BLaER1 (cell line): Measurements from ENCODE around the gene SLX4IP.
A peak's percentile ranks its signal among the peaks of the same experiment; 100 is the strongest.

Source experiments
- H3K27ac ChIP-seq: shearing (Covaris generic); formaldehyde crosslinking; 2 replicates; pipeline ENCODE4 v1.8.1; 2022
- H3K27me3 ChIP-seq: shearing (Covaris generic); formaldehyde crosslinking; 2 replicates; pipeline ENCODE4 v1.8.1; 2022
- H3K36me3 ChIP-seq: shearing (Covaris generic); formaldehyde crosslinking; 2 replicates; pipeline ENCODE4 v1.8.1; 2022
- H3K4me1 ChIP-seq: shearing (Covaris generic); formaldehyde crosslinking; 2 replicates; pipeline ENCODE4 v1.8.1; 2022
- H3K4me2 ChIP-seq: shearing (Covaris generic); formaldehyde crosslinking; 2 replicates; pipeline ENCODE4 v1.8.1; 2022
- H3K4me3 ChIP-seq: shearing (Covaris generic); formaldehyde crosslinking; 2 replicates; pipeline ENCODE4 v1.8.1; 2022
- H3K9ac ChIP-seq: shearing (Covaris generic); formaldehyde crosslinking; 2 replicates; pipeline ENCODE4 v1.8.1; 2022
- H3K9me3 ChIP-seq: shearing (Covaris generic); formaldehyde crosslinking; 2 replicates; pipeline ENCODE4 v1.8.1; 2022
- H4K20me1 ChIP-seq: shearing (Covaris generic); formaldehyde crosslinking; 2 replicates; pipeline ENCODE4 v1.8.1; 2022
- Cebpa-rat ChIP-seq: shearing (Covaris generic); IDR thresholded peaks from 2 replicates; pipeline ENCODE4 v1.8.1; 2022

The SLX4IP gene

GRCh38 chr20:10438217-10438616 lies 3.1 kb downstream of the SLX4IP start:
- Histone ChIP-seq H3K4me1 (peaks cover 16% of the 10 kb centered on the region), H3K9me3 (no peaks in the 10 kb centered on the region), H3K27ac (no peak overlapping the region), H3K4me2 (no peak overlapping the region), H3K9ac (no peak overlapping the region), H3K36me3 (peaks cover 4% of the 10 kb centered on the region; the same call in 1 of the 2 replicates), H3K4me3 (no peak overlapping the region), H3K27me3 (no peaks in the 10 kb centered on the region), H4K20me1 (no peaks in the 10 kb centered on the region)
- TF ChIP-seq Cebpa-rat = no peak

DNA sequence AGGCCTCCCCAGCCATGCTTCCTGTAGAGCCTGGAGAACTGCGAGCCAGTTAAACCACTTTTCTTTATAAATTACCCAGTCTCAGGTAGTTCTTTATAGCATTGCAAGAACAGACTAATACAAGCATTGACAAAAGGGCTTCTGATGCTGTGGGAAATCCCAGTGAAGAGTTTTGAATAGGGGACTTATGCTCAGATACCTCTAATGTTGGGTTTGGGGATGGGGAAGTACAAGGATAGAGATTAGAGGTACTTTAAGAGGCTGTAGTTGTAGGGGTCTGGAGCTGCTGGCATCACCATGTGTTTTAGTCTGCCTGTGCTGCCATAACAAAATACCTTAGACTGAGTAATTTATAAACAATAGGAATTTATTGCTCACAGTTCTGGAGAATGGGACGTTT lies 8.8 kb downstream of the SLX4IP start:
- Histone ChIP-seq H3K4me2 (no peak overlapping the region), H3K27ac (no peak overlapping the region)
- no peak for TF ChIP-seq Cebpa-rat

DNA sequence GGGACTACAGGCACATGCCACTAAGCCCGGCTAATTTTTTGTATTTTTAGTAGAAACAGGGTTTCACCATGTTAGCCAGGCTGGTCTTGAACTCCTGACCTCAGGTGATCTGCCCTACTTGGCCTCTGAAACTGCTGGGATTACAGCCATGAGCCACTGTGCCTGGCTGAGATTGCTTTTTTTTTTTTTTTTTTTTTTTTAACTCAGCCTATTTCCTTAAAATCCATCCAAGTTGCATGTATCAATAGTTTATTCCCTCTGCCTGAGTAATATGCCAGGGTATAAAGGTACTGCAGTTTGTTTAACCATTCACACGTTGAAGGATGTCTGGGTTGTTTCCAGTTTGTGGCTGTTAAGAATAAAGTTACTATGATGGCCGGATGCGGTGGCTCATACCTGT lies 10.7 kb downstream of the SLX4IP start:
- H3K9ac ChIP-seq = no peak overlapping the region
- H3K27me3 ChIP-seq = no peaks in the 10 kb centered on the region
- H3K9me3 ChIP-seq = no peaks in the 10 kb centered on the region
- no peak for TF ChIP-seq Cebpa-rat
- H3K36me3 ChIP-seq = peaks cover 3% of the 10 kb centered on the region; the same call in 1 of the 2 replicates
- H4K20me1 ChIP-seq = no peaks in the 10 kb centered on the region
- no peak overlapping the region for H3K4me2 ChIP-seq
- H3K4me3 ChIP-seq = no peak overlapping the region
- H3K27ac ChIP-seq = no peak overlapping the region
- peaks cover 21% of the 10 kb centered on the region for H3K4me1 ChIP-seq

More for the DNA sequence above, 8.8 kb downstream of the SLX4IP start:
- Histone ChIP-seq H4K20me1 (no peaks in the 10 kb centered on the region), H3K4me3 (no peak overlapping the region), H3K27me3 (no peaks in the 10 kb centered on the region), H3K36me3 (no peaks in the 10 kb centered on the region; the same call in none of the 2 replicates), H3K4me1 (peaks cover 21% of the 10 kb centered on the region), H3K9ac (no peak overlapping the region), H3K9me3 (no peaks in the 10 kb centered on the region)

DNA sequence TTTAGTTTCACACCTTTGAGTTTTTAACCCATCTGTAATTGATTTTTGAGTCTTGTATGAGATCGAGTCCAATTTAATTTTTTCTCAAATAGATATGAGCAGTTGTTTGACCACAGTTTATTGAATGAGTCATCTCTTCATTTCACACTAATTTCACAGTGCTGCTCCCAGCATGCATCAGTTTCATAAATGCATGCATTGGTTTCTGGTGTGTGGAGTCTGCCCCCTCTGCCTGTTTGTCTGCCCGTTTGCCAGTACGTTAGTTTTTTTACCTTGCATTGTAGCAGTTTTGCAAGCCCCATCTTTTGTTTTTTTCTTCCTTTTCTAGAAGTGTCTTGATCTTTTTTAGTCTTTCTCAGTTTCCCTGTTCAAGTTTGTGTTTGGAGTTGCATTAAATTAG lies 11.9 kb downstream of the SLX4IP start:
- no peaks in the 10 kb centered on the region for H4K20me1 ChIP-seq
- peaks cover 3% of the 10 kb centered on the region; the same call in 1 of the 2 replicates for H3K36me3 ChIP-seq
- H3K4me2 ChIP-seq = peak overlapping the region; percentile 34
- H3K4me3 ChIP-seq = no peak overlapping the region
- H3K27me3 ChIP-seq = no peaks in the 10 kb centered on the region
- H3K27ac ChIP-seq = no peak overlapping the region
- no peak overlapping the region for H3K9ac ChIP-seq
- H3K4me1 ChIP-seq = peaks cover 21% of the 10 kb centered on the region
- H3K9me3 ChIP-seq = no peaks in the 10 kb centered on the region
- no peak for TF ChIP-seq Cebpa-rat

GRCh38 chr20:10448270-10449156 lies 13.4 kb downstream of the SLX4IP start:
- no peak overlapping the region for H3K4me2 ChIP-seq
- peaks cover 3% of the 10 kb centered on the region; the same call in 1 of the 2 replicates for H3K36me3 ChIP-seq
- no peaks in the 10 kb centered on the region for H4K20me1 ChIP-seq
- no peak overlapping the region for H3K27ac ChIP-seq
- no peaks in the 10 kb centered on the region for H3K27me3 ChIP-seq
- no peak overlapping the region for H3K9ac ChIP-seq
- H3K4me3 ChIP-seq = no peak overlapping the region
- peaks cover 27% of the 10 kb centered on the region for H3K4me1 ChIP-seq
- TF ChIP-seq Cebpa-rat = no peak
- H3K9me3 ChIP-seq = no peaks in the 10 kb centered on the region

DNA sequence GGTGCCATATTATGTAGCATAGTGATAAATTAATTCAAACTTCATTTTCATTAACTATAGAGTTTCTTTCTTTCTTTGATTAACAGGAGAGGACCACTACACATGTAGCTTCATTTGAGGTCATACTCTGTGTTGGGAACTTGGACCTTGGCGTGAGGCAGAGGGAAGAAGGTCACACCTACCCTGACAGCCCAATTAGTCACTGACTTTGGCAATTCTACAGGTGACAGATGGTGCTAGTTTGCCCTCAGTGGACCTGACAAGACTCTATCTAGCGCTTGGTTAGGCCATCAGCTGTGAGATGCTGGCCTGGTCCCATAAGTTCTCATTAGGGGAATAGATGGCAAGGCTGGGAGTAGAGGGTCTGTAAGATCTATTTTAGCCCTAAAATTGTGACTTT lies 14.2 kb downstream of the SLX4IP start:
- H3K27ac ChIP-seq = no peak overlapping the region

DNA sequence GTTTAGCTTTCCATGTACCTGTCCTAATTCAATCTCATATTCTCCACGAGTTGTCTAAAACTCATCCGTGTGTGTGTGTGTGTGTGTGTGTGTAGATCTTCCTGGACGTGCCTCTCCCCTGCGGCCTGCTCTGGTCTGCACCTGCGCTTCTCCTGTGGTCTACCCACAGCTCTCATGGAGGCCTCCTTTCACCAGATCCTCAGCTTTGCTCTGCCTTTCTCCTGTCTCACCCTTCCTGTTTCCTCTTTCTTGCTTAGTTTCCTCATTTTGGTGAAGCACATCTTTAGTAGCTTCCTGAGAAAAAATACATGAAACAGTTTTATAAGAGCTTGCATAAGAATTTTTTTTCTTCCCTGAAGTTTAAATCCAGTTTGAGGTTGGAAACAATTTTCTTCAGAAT lies 18.1 kb downstream of the SLX4IP start:
- H3K36me3 ChIP-seq = 0 out of 2 replicates have a peak, but pooled peaks cover 4% of the 10 kb centered on the region
- H3K4me2 ChIP-seq = peak overlapping the region; percentile 69
- H3K4me3 ChIP-seq = no peak overlapping the region

More for the DNA sequence above, 14.2 kb downstream of the SLX4IP start:
- no peaks in the 10 kb centered on the region for H3K9me3 ChIP-seq
- TF ChIP-seq Cebpa-rat = no peak
- no peaks in the 10 kb centered on the region for H4K20me1 ChIP-seq
- no peak overlapping the region for H3K9ac ChIP-seq
- H3K4me2 ChIP-seq = no peak overlapping the region
- H3K36me3 ChIP-seq = 0 out of 2 replicates have a peak, but pooled peaks cover 3% of the 10 kb centered on the region
- peaks cover 31% of the 10 kb centered on the region for H3K4me1 ChIP-seq
- no peak overlapping the region for H3K4me3 ChIP-seq
- H3K27me3 ChIP-seq = no peaks in the 10 kb centered on the region

GRCh38 chr20:10454151-10454750 lies 19.1 kb downstream of the SLX4IP start:
- TF ChIP-seq Cebpa-rat = no peak
- Histone ChIP-seq H3K27me3 (no peaks in the 10 kb centered on the region), H3K36me3 (peaks cover 9% of the 10 kb centered on the region; the same call in 1 of the 2 replicates), H3K9ac (peak overlapping the region; percentile 44), H4K20me1 (no peaks in the 10 kb centered on the region), H3K9me3 (peaks cover 9% of the 10 kb centered on the region; the same call in 1 of the 2 replicates), H3K4me3 (no peak overlapping the region), H3K4me2 (peak overlapping the region; percentile 69), H3K4me1 (peaks cover 27% of the 10 kb centered on the region), H3K27ac (peak overlapping the region; percentile 76)

More for the DNA sequence above, 18.1 kb downstream of the SLX4IP start:
- TF ChIP-seq Cebpa-rat = no peak
- H3K4me1 ChIP-seq = peaks cover 27% of the 10 kb centered on the region
- peak overlapping the region; percentile 76 for H3K27ac ChIP-seq
- no peaks in the 10 kb centered on the region for H3K27me3 ChIP-seq
- peak overlapping the region; percentile 44; the same call in 1 of the 2 replicates for H3K9ac ChIP-seq
- H3K9me3 ChIP-seq = peaks cover 9% of the 10 kb centered on the region; the same call in 1 of the 2 replicates
- H4K20me1 ChIP-seq = no peaks in the 10 kb centered on the region

DNA sequence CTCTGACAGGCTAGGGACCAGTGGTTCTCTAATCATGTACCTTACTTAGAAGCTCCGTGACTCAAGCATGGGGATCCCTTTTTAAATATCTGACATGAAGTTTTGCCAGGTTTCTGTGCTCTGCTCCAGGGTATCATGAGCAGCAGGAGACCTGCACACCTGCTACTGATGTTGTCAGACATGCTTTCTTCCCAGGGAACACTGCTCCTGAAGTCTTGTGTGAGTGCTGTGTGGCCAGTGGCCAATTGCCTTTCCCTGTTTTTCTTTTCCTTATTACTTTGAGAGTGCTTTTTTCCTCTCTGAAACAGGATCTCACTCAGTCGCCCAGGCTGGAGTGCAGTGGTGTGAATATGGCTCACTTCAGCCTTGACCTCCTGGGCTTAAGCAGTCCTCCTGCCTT lies 26.4 kb downstream of the SLX4IP start:
- H3K4me1 ChIP-seq = no peaks in the 10 kb centered on the region
- no peaks in the 10 kb centered on the region for H4K20me1 ChIP-seq
- H3K27me3 ChIP-seq = no peaks in the 10 kb centered on the region
- H3K4me2 ChIP-seq = no peak overlapping the region
- no peak overlapping the region for H3K4me3 ChIP-seq
- no peak for TF ChIP-seq Cebpa-rat
- H3K36me3 ChIP-seq = peaks cover 39% of the 10 kb centered on the region
- H3K27ac ChIP-seq = no peak overlapping the region
- H3K9me3 ChIP-seq = peaks cover 22% of the 10 kb centered on the region
- no peak overlapping the region for H3K9ac ChIP-seq

GRCh38 chr20:10462516-10462915 lies 27.4 kb downstream of the SLX4IP start:
- H3K4me1 ChIP-seq = no peaks in the 10 kb centered on the region

More at GRCh38 chr20:10462516-10462915, 27.4 kb downstream of the SLX4IP start:
- H3K27me3 ChIP-seq = no peaks in the 10 kb centered on the region
- no peak overlapping the region for H3K9ac ChIP-seq
- H3K4me3 ChIP-seq = no peak overlapping the region
- no peaks in the 10 kb centered on the region for H4K20me1 ChIP-seq
- peaks cover 39% of the 10 kb centered on the region for H3K36me3 ChIP-seq
- peaks cover 20% of the 10 kb centered on the region for H3K9me3 ChIP-seq
- no peak for TF ChIP-seq Cebpa-rat
- H3K4me2 ChIP-seq = no peak overlapping the region
- H3K27ac ChIP-seq = no peak overlapping the region
